Neural progenitor cell (in vitro differentiated cells): ENCODE results near the gene CAMK2N1.

Experiments
- CTCF ChIP-seq: fragments of 200-600 bp; sonication (generic); IDR thresholded peaks from 2 replicates; pipeline ENCODE4 v1.5.1; 2017; ENCODE audit warnings: antibody characterized with exemption, mild to moderate bottlenecking
- EZH2 ChIP-seq: fragments of 200-600 bp; sonication (generic); IDR thresholded peaks from 2 replicates; pipeline ENCODE4 v1.6.1; 2017; ENCODE audit warnings: antibody characterized with exemption, mild to moderate bottlenecking, moderate library complexity
- EZH2phosphoT487 ChIP-seq: fragments of 200-600 bp; sonication (generic); IDR thresholded peaks from 2 replicates; pipeline ENCODE4 v1.6.1; 2017; ENCODE audit warnings: antibody characterized with exemption

- no peak for TF ChIP-seq EZH2phosphoT487
- no peak for TF ChIP-seq CTCF
- no peak for TF ChIP-seq EZH2
Measured at GRCh38 chr1:20472121-20472520, 13.9 kb downstream of the CAMK2N1 start.
